Endothelial cell of umbilical vein (primary cell): Measurements from ENCODE around the gene PRSS53. TPM values are rescaled to one million over a fixed set of nuclear protein-coding genes. Genes with fewer than 3 reads are reported as not detected.

Source experiments
- BruUV-seq: library from RNA; stranded (reverse); fragments of 400-500 nt; replicated peaks from 2 replicates; lab custom pipeline; 2021; lab: Mats Ljungman, UMichigan
- CTCF ChIA-PET: fragments of 300-600, 350-600 bp; sonication (Branson Sonifier 250); formaldehyde crosslinking; loops from one replicate; lab custom pipeline; 2021; ENCODE audit warnings: antibody characterized with exemption, inconsistent platforms; lab: Charles Lee
- POLR2A ChIA-PET: fragments of 300-600, 350-600 bp; sonication (Branson Sonifier 250); formaldehyde crosslinking; loops from one replicate; lab custom pipeline; 2021; ENCODE audit warnings: antibody characterized with exemption, inconsistent platforms; lab: Charles Lee
- DNase-seq: peaks from one replicate; pipeline ENCODE4 v3.0.0-alpha.2; 2011; ENCODE audit warnings: low read depth, low spot score
- FAIRE-seq: peaks from 2 replicates; lab custom pipeline; 2011; peaks lifted over from hg19 to GRCh38; lab: Jason Lieb, UNC
- H2AFZ ChIP-seq: 2 replicates; pipeline ENCODE4 v1.6.0; 2012; ENCODE audit warnings: low read depth, low read length, control low read depth, inconsistent platforms
- H3K27ac ChIP-seq: 2 replicates; pipeline ENCODE4 v1.5.1; 2011; ENCODE audit warnings: low read depth, mild to moderate bottlenecking, control low read depth, low read length, moderate library complexity; ENCODE audit not compliant: insufficient read depth
- H3K27me3 ChIP-seq, 2 experiments: 2 replicates each; pipeline versions ENCODE4 v1.6.0 to v1.6.1; 2011; ENCODE audit warnings: low read length in 2 of 2, mixed read lengths in 1 of 2; ENCODE audit not compliant: control insufficient read depth in 2 of 2, insufficient read depth in 2 of 2
- H3K36me3 ChIP-seq, 2 experiments: 2 replicates in 1 of 2; 3 replicates in 1 of 2; pipeline ENCODE4 v1.5.1; 2011; ENCODE audit warnings: low read length in 2 of 2, mild to moderate bottlenecking in 1 of 2, moderate library complexity in 1 of 2; ENCODE audit not compliant: control insufficient read depth in 2 of 2, insufficient read depth in 2 of 2; ENCODE audit errors: extremely low read depth in 1 of 2
- H3K4me1 ChIP-seq: 3 replicates; pipeline ENCODE4 v1.5.1; 2011; ENCODE audit warnings: mild to moderate bottlenecking, low read length; ENCODE audit not compliant: control insufficient read depth, insufficient read depth; ENCODE audit errors: extremely low read depth
- H3K4me2 ChIP-seq: 2 replicates; pipeline ENCODE4 v1.6.1; 2011; ENCODE audit warnings: low read length, control low read depth, mixed read lengths; ENCODE audit not compliant: insufficient read depth
- H3K4me3 ChIP-seq, 3 experiments: fragments of 200-600 bp in 1 of 3; sonication (generic), shearing (Covaris generic) in 1 of 3; replicated peaks in 1 of 3; 2 replicates each; pipeline ENCODE4 v1.5.1; 2011 to 2016; ENCODE audit warnings: control low read depth in 3 of 3, low read length in 3 of 3, mild to moderate bottlenecking in 2 of 3, inconsistent platforms in 1 of 3, low read depth in 1 of 3, moderate library complexity in 1 of 3; ENCODE audit not compliant: insufficient read depth in 1 of 3
- H3K79me2 ChIP-seq: 2 replicates; pipeline ENCODE4 v1.6.0; 2012; ENCODE audit warnings: low read length, inconsistent platforms; ENCODE audit not compliant: control insufficient read depth, insufficient read depth
- H3K9ac ChIP-seq: replicated peaks from 2 replicates; pipeline ENCODE3; 2011; ENCODE audit warnings: low read length, control low read depth; ENCODE audit not compliant: insufficient read depth; ENCODE audit errors: extremely low read depth
- H3K9me1 ChIP-seq: replicated peaks from 3 replicates; pipeline ENCODE4 v1.6.0; 2011; ENCODE audit warnings: mild to moderate bottlenecking, low read length; ENCODE audit not compliant: control insufficient read depth, insufficient read depth; ENCODE audit errors: extremely low read depth
- H3K9me3 ChIP-seq: replicated peaks from 2 replicates; pipeline ENCODE4 v1.5.1; 2012; ENCODE audit warnings: low read length, inconsistent platforms; ENCODE audit not compliant: control insufficient read depth, insufficient read depth
- H4K20me1 ChIP-seq: replicated peaks from 2 replicates; pipeline ENCODE3; 2011; ENCODE audit warnings: mild to moderate bottlenecking, low read length; ENCODE audit not compliant: control insufficient read depth, insufficient read depth; ENCODE audit errors: extremely low read depth
- CTCF ChIP-seq, 2 donors: IDR thresholded peaks; 1 replicate in 1 of 2; 2 replicates in 1 of 2; pipeline ENCODE4 v1.5.1; 2011; ENCODE audit warnings: low read length in 2 of 2, mild to moderate bottlenecking in 2 of 2, moderate library complexity in 2 of 2, control low read depth in 1 of 2, inconsistent platforms in 1 of 2, low read depth in 1 of 2; ENCODE audit not compliant: insufficient read depth in 1 of 2; ENCODE audit errors: extremely low read depth in 1 of 2
- EZH2 ChIP-seq: IDR thresholded peaks from 2 replicates; pipeline ENCODE4 v1.6.1; 2012; ENCODE audit warnings: borderline replicate concordance, low read depth, mild to moderate bottlenecking, moderate library complexity, low read length, inconsistent platforms; ENCODE audit not compliant: severe bottlenecking
- FOS ChIP-seq: IDR thresholded peaks from 2 replicates; pipeline ENCODE4 v1.6.1; 2011; ENCODE audit warnings: mild to moderate bottlenecking, low read length, moderate library complexity, borderline replicate concordance; ENCODE audit not compliant: insufficient read depth
- GATA2 ChIP-seq: IDR thresholded peaks from 2 replicates; pipeline ENCODE4 v1.7.0; 2011; ENCODE audit warnings: low read depth, mild to moderate bottlenecking, moderate library complexity, mixed read lengths, low read length; ENCODE audit not compliant: insufficient read length, insufficient read depth
- JUN ChIP-seq: IDR thresholded peaks from 2 replicates; pipeline ENCODE4 v1.6.1; 2011; ENCODE audit warnings: borderline replicate concordance, low read depth; ENCODE audit not compliant: insufficient read length, insufficient read depth
- MAX ChIP-seq: IDR thresholded peaks from 2 replicates; pipeline ENCODE4 v1.6.1; 2011; ENCODE audit not compliant: insufficient read depth, insufficient read length
- MYC ChIP-seq: IDR thresholded peaks from one replicate; pipeline ENCODE4 v1.6.1; 2011; ENCODE audit warnings: mild to moderate bottlenecking, low read depth, low read length
- POLR2A ChIP-seq: IDR thresholded peaks from 2 replicates; pipeline ENCODE4 v1.6.1; 2012; ENCODE audit warnings: low read depth, mild to moderate bottlenecking, control low read depth, low read length
- POLR2AphosphoS5 ChIP-seq: IDR thresholded peaks from 2 replicates; pipeline ENCODE4 v1.6.1; 2012; ENCODE audit warnings: low read depth, mild to moderate bottlenecking, control low read depth, low read length, moderate library complexity; ENCODE audit not compliant: insufficient read depth
- dilution Hi-C: fragments of 300-500 bp; cut with MboI; formaldehyde crosslinking; loops from one replicate; pipeline ENCODE4 v1.15.0; 2019; ENCODE audit warnings: low sequenced_read_pairs; ENCODE audit not compliant: extremely low pct_ligation_motif_present
- intact Hi-C: fragments of 100-400 bp; cut with micrococcal nuclease; formaldehyde crosslinking; loops from one replicate; pipeline ENCODE4 v1.10.0; 2022
- polyA plus RNA-seq, 4 experiments: library from polyadenylated mRNA; depleted of rRNA in 3 of 4; stranded (reverse) in 3 of 4; unstranded in 1 of 4; fragments of >200 nt; gene quantifications; 2 replicates each; pipeline versions ENCODE4 v1.2.1 to v1.2.3, GENCODE V29; 2011 to 2012; ENCODE audit warnings: missing spikeins in 1 of 4
- total RNA-seq: library from RNA; stranded (reverse); gene quantifications from 2 replicates; pipeline ENCODE4 v1.2.3, GENCODE V29; 2021

The PRSS53 gene
- total and polyA plus RNA-seq, 2 donors (not counting 3 experiments of a cell fraction or from before 2014, with no cell fraction given): 2.8 to 3.5 TPM

GRCh38 chr16:31033709-31034492, 54.8 kb downstream of the PRSS53 start:
- DNase-seq: peak; percentile 82
- Histone ChIP-seq H3K9me3 (no peaks in the 10 kb centered on the region), H2AFZ (peak overlapping the region; percentile 30), H3K4me2 (peak overlapping the region; percentile 76), H3K36me3 (peaks cover 3 to 8% of the 10 kb centered on the region in 2 experiments), H3K27me3 (no peaks in the 10 kb centered on the region), H3K79me2 (peaks cover 12% of the 10 kb centered on the region), H3K9ac (peak overlapping the region; percentile 65), H3K27ac (peak overlapping the region; percentile 85), H3K4me3 (peak overlapping the region; percentile 63 to 75 (median 71)), H3K9me1 (no peaks in the 10 kb centered on the region), H3K4me1 (peaks cover 11% of the 10 kb centered on the region), H4K20me1 (no peaks in the 10 kb centered on the region)
- dilution Hi-C loops (no loop called here), intact Hi-C loops (loop anchor here (1.0 to 2.0 kb wide), 5 partner anchors 40 to 425 kb away; partner anchors contain the start of genes ARMC5, KAT8, SETD1A and VKORC1)
- ChIA-PET POLR2A (interaction anchor here (0.7 to 1.0 kb wide), 2 partner anchors 40 to 840 kb away, joined by 3 to 5 read pairs; partner anchors contain the start of genes ZNF267, ZNF646 and ZNF668), CTCF (interaction anchor here (1.1 to 1.4 kb wide), 3 partner anchors 48 to 109 kb away, joined by 3 to 7 read pairs (median 6); partner anchors contain the start of gene HSD3B7)
- BruUV-seq: TSS peak; percentile 58
- TF ChIP-seq EZH2 (no peak), GATA2 (no peak), POLR2AphosphoS5 (peak; percentile 16), MYC (no peak), POLR2A (peak; percentile 59), MAX (peak; percentile 22), FOS (no peak), JUN (no peak), CTCF (IDR thresholded peaks at IDR 0.05; ENCODE audit: extremely low read depth in 1 of 2, insufficient read depth in 1 of 2, low read depth in 1 of 2, low read length in 2 of 2) (no peak)
- peak; percentile 99 for FAIRE-seq

Other genes starting within 250 kb of the PRSS53 start
- 38.3 and 39.5 TPM in 2 replicates for gene BCL7C, start 194.9 kb downstream of the PRSS53 start, total RNA-seq
- gene BCL7C, start 194.9 kb downstream of the PRSS53 start, polyA plus RNA-seq: 30.2 and 33.7 TPM in 2 replicates
- 1.4 and 1.5 TPM in 2 replicates for gene CTF1, start 192.3 kb downstream of the PRSS53 start, total RNA-seq
- 4.3 and 4.7 TPM in 2 replicates for gene CTF1, start 192.3 kb downstream of the PRSS53 start, polyA plus RNA-seq
- 37.3 and 38.0 TPM in 2 replicates for gene FBXL19, start 165.4 kb downstream of the PRSS53 start, total RNA-seq
- 22.1 and 29.5 TPM in 2 replicates for gene FBXL19, start 165.4 kb downstream of the PRSS53 start, polyA plus RNA-seq
- 17.0 and 17.6 TPM in 2 replicates for gene ORAI3, start 139.9 kb downstream of the PRSS53 start, total RNA-seq
- gene ORAI3, start 139.9 kb downstream of the PRSS53 start, polyA plus RNA-seq: 25.4 and 33.9 TPM in 2 replicates
- gene SETD1A, start 131.2 kb downstream of the PRSS53 start, total RNA-seq: 21.3 and 25.6 TPM in 2 replicates
- gene SETD1A, start 131.2 kb downstream of the PRSS53 start, polyA plus RNA-seq: 3.4 and 3.5 TPM in 2 replicates
- gene HSD3B7, start 103.7 kb downstream of the PRSS53 start, total RNA-seq: 2.9 and 3.5 TPM in 2 replicates
- gene HSD3B7, start 103.7 kb downstream of the PRSS53 start, polyA plus RNA-seq: 4.8 and 6.3 TPM in 2 replicates
- 0.07 and 0.11 TPM in 2 replicates for gene STX1B, start 78.3 kb downstream of the PRSS53 start, total RNA-seq
- 0.14 and 0.21 TPM in 2 replicates for gene STX1B, start 78.3 kb downstream of the PRSS53 start, polyA plus RNA-seq
- gene STX4, start 55.4 kb downstream of the PRSS53 start, total RNA-seq: 60.7 and 65.2 TPM in 2 replicates
- gene STX4, start 55.4 kb downstream of the PRSS53 start, polyA plus RNA-seq: 49.4 and 49.5 TPM in 2 replicates
- 11.6 and 13.3 TPM in 2 replicates for gene ZNF668, start 14.7 kb downstream of the PRSS53 start, total RNA-seq
- 11.8 and 14.4 TPM in 2 replicates for gene ZNF668, start 14.7 kb downstream of the PRSS53 start, polyA plus RNA-seq
- gene ZNF646, start 14.5 kb downstream of the PRSS53 start, total RNA-seq: 13.1 and 15.9 TPM in 2 replicates
- 4.1 and 5.9 TPM in 2 replicates for gene ZNF646, start 14.5 kb downstream of the PRSS53 start, polyA plus RNA-seq
- 91.8 and 93.5 TPM in 2 replicates for gene VKORC1, start 5.9 kb upstream of the PRSS53 start, total RNA-seq
- gene VKORC1, start 5.9 kb upstream of the PRSS53 start, polyA plus RNA-seq: 586 and 728 TPM in 2 replicates
- gene BCKDK, start 19.4 kb upstream of the PRSS53 start, total RNA-seq: 56.5 and 57.8 TPM in 2 replicates
- gene BCKDK, start 19.4 kb upstream of the PRSS53 start, polyA plus RNA-seq: 78.3 and 96.7 TPM in 2 replicates
- 42.1 and 42.8 TPM in 2 replicates for gene KAT8, start 28.7 kb upstream of the PRSS53 start, total RNA-seq
- 30.7 and 33.3 TPM in 2 replicates for gene KAT8, start 28.7 kb upstream of the PRSS53 start, polyA plus RNA-seq
- gene PRSS8, start 46.8 kb upstream of the PRSS53 start, total RNA-seq: not detected in 2 replicates
- 0.11 and 0.12 TPM in 2 replicates for gene PRSS8, start 46.8 kb upstream of the PRSS53 start, polyA plus RNA-seq
- gene PRSS36, start 61.1 kb upstream of the PRSS53 start, total RNA-seq: not detected in 2 replicates
- gene PRSS36, start 61.1 kb upstream of the PRSS53 start, polyA plus RNA-seq: 0.57 and 0.73 TPM in 2 replicates
- gene FUS, start 91.2 kb upstream of the PRSS53 start, total RNA-seq: 569 and 574 TPM in 2 replicates
- gene FUS, start 91.2 kb upstream of the PRSS53 start, polyA plus RNA-seq: 191 and 307 TPM in 2 replicates
- 19.1 and 23.0 TPM in 2 replicates for gene PYCARD, start 113.8 kb upstream of the PRSS53 start, total RNA-seq
- gene PYCARD, start 113.8 kb upstream of the PRSS53 start, polyA plus RNA-seq: 40.1 and 58.9 TPM in 2 replicates
- not detected in 2 replicates for gene TRIM72, start 125.2 kb upstream of the PRSS53 start, total RNA-seq
- not detected in 2 replicates for gene TRIM72, start 125.2 kb upstream of the PRSS53 start, polyA plus RNA-seq
- not detected in 2 replicates for gene PYDC1, start 128.2 kb upstream of the PRSS53 start, total RNA-seq
- not detected in 2 replicates for gene PYDC1, start 128.2 kb upstream of the PRSS53 start, polyA plus RNA-seq
- not detected in 2 replicates for gene ITGAM, start 171.0 kb upstream of the PRSS53 start, total RNA-seq
- gene ITGAM, start 171.0 kb upstream of the PRSS53 start, polyA plus RNA-seq: not detected in 2 replicates